HFFc6 (cell line): Measurements from ENCODE around the gene DDX31. TPM values are rescaled to one million over a fixed set of nuclear protein-coding genes. Genes with fewer than 3 reads are reported as not detected.
"Not testable (repeated sequence)": the region's sequence is repeated elsewhere in the genome, so short reads cannot be mapped to it uniquely, and the experiment has no call there.

ENCODE experiments used
- DNase-seq: peaks from one replicate; pipeline ENCODE4 v3.0.0-alpha.2; 2018
- H3K27ac Mint-ChIP-seq: 2 replicates; pipeline ENCODE4 v1.8.0; 2020; ENCODE audit warnings: mild to moderate bottlenecking, mixed read lengths
- H3K27me3 Mint-ChIP-seq: 2 replicates; pipeline ENCODE4 v1.8.0; 2021; ENCODE audit warnings: mild to moderate bottlenecking, moderate library complexity, mixed read lengths; ENCODE audit not compliant: insufficient read depth
- H3K36me3 Mint-ChIP-seq: 2 replicates; pipeline ENCODE4 v1.8.0; 2021; ENCODE audit warnings: low read depth, mixed read lengths
- H3K4me1 Mint-ChIP-seq: 2 replicates; pipeline ENCODE4 v1.8.0; 2020; ENCODE audit warnings: low read depth, mixed read lengths
- H3K4me3 Mint-ChIP-seq: 2 replicates; pipeline ENCODE4 v1.8.0; 2020; ENCODE audit warnings: mild to moderate bottlenecking, moderate library complexity, mixed read lengths
- H3K9me3 Mint-ChIP-seq: 2 replicates; pipeline ENCODE4 v1.8.0; 2020; ENCODE audit warnings: mild to moderate bottlenecking, mixed read lengths
- CTCF ChIP-seq: fragments of 200-600 bp; sonication (generic); IDR thresholded peaks from 2 replicates; pipeline ENCODE4 v1.5.0; 2021; ENCODE audit warnings: antibody characterized with exemption, mild to moderate bottlenecking
- long read RNA-seq: library from polyadenylated mRNA; unstranded; transcript quantifications from one replicate; pipeline ENCODE4 v2.0.0, GENCODE V29; 2019
- total RNA-seq, 6 experiments: library from RNA; stranded (reverse); fragmentation: NEBNext Ultra II Directional; extraction: Animal tissue kit (Norgen Biotek cat#: 25700); gene quantifications; 2 replicates in 1 of 6; 3 replicates in 5 of 6; pipeline ENCODE4 v1.2.3, GENCODE V29; 2021

Gene DDX31
- total RNA-seq = 10 to 100 TPM in 5 of 6 experiments, 1 to 10 TPM in 1; 9.6 to 16.2 (median 14.9) TPM
- long read RNA-seq, full-length matches to known transcripts = 9 of 12 reads
- long read RNA-seq, partial matches to known transcripts = 1 of 12 reads
- long read RNA-seq, other reads (novel, unspliced or antisense) = 2 of 12 reads

- peak within 1 kb of the TSS; percentile 96 for H3K4me3 Mint-ChIP-seq
- H3K9me3 Mint-ChIP-seq = no peaks in the 10 kb centered on the region; the same call in 1 of the 2 replicates
- H3K36me3 Mint-ChIP-seq = peaks cover 29% of the 10 kb centered on the region
- peak; percentile 70 for DNase-seq
- H3K27ac Mint-ChIP-seq = peak within 1 kb of the TSS; percentile 92
- H3K4me1 Mint-ChIP-seq = peaks cover 52% of the 10 kb centered on the region
- H3K27me3 Mint-ChIP-seq = no peaks in the 10 kb centered on the region
- TF ChIP-seq CTCF = peak; percentile 49
Observed at GRCh38 chr9:132669698-132670456, at the start of gene DDX31. Gene DDX31, minus strand, starts transcription at chr9:132669983. Its CDS starts 49 bp downstream, at chr9:132669934.

GRCh38 chr9:132718381-132718928, 48.7 kb upstream of the DDX31 start:
- not testable (repeated sequence) for H3K4me1 Mint-ChIP-seq, DNase-seq, H3K4me3 Mint-ChIP-seq, H3K27ac Mint-ChIP-seq, H3K36me3 Mint-ChIP-seq, H3K9me3 Mint-ChIP-seq
- peaks cover 21% of the 10 kb centered on the region for H3K27me3 Mint-ChIP-seq

GRCh38 chr9:132717326-132717945, 47.7 kb upstream of the DDX31 start:
- H3K27me3 Mint-ChIP-seq = peaks cover 18% of the 10 kb centered on the region
- TF ChIP-seq CTCF = no peak
- no peaks in the 10 kb centered on the region for H3K9me3 Mint-ChIP-seq
- no peak for DNase-seq
- no peak overlapping the region for H3K4me3 Mint-ChIP-seq
- no peak overlapping the region for H3K27ac Mint-ChIP-seq
- H3K36me3 Mint-ChIP-seq = no peaks in the 10 kb centered on the region
- H3K4me1 Mint-ChIP-seq = no peaks in the 10 kb centered on the region

- no peak for TF ChIP-seq CTCF
- Mint-ChIP-seq H3K27ac (no peak overlapping the region), H3K27me3 (peaks cover 16% of the 10 kb centered on the region), H3K9me3 (no peaks in the 10 kb centered on the region), H3K4me1 (no peaks in the 10 kb centered on the region), H3K36me3 (no peaks in the 10 kb centered on the region), H3K4me3 (no peak overlapping the region)
- DNase-seq = no peak
Observed at GRCh38 chr9:132716007-132716406, 46.2 kb upstream of the DDX31 start.

GRCh38 chr9:132712753-132713152, 43.0 kb upstream of the DDX31 start:
- no peak for TF ChIP-seq CTCF
- Mint-ChIP-seq H3K36me3 (no peaks in the 10 kb centered on the region), H3K27ac (no peak overlapping the region), H3K4me1 (no peaks in the 10 kb centered on the region), H3K4me3 (no peak overlapping the region), H3K9me3 (no peaks in the 10 kb centered on the region), H3K27me3 (peaks cover 19% of the 10 kb centered on the region)
- DNase-seq = no peak
